Upper lobe of left lung (tissue), 6 donors: ENCODE measurements around the gene PTPRO. TPM values are rescaled to one million over a fixed set of nuclear protein-coding genes. Genes with fewer than 3 reads are reported as not detected.

Experiments
- ATAC-seq, 2 donors: fragments of 200-7000 bp; cut with Tn5 transposase; one replicate each; pipeline ENCODE4 v1.9.1; 2022; ENCODE audit warnings: mild to moderate bottlenecking in 2 of 2, moderate library complexity in 2 of 2; ENCODE audit not compliant: low FRiP score in 2 of 2
- DNase-seq, 2 donors: peaks; one replicate each; pipeline ENCODE4 v3.0.0-alpha.2; 2019 to 2020
- H3K27ac ChIP-seq, 4 donors: fragments of 200-600 bp; sonication (generic); one replicate each; pipeline ENCODE4 v1.5.1; 2016 to 2019
- H3K27me3 ChIP-seq, 4 donors: fragments of 200-600 bp; sonication (generic); one replicate each; pipeline ENCODE4 v1.5.1; 2017 to 2019
- H3K36me3 ChIP-seq, 4 donors: fragments of 200-600 bp; sonication (generic); one replicate each; pipeline ENCODE4 v1.5.1; 2016 to 2019
- H3K4me1 ChIP-seq, 4 donors: fragments of 200-600 bp; sonication (generic); one replicate each; pipeline ENCODE4 v1.5.1; 2018 to 2019
- H3K4me3 ChIP-seq, 4 donors: fragments of 200-600 bp; sonication (generic); one replicate each; pipeline ENCODE4 v1.5.1; 2017 to 2019; ENCODE audit warnings: mild to moderate bottlenecking in 2 of 4, moderate library complexity in 1 of 4
- H3K9me3 ChIP-seq, 4 donors: fragments of 200-600 bp; sonication (generic); one replicate each; pipeline ENCODE4 v1.5.1; 2018 to 2019
- CTCF ChIP-seq, 6 experiments: fragments of 450-650 bp in 4 of 6; fragments of 200-600 bp in 2 of 6; sonication (generic) in 2 of 6; IDR thresholded peaks; one replicate each; pipeline ENCODE4 v1.5.1; 2016 to 2019; ENCODE audit warnings: antibody characterized with exemption in 6 of 6
- EP300 ChIP-seq, 4 donors: sonication (generic); formaldehyde crosslinking; IDR thresholded peaks; one replicate each; pipeline ENCODE4 v1.5.1; 2017; ENCODE audit warnings: antibody characterized with exemption in 4 of 4, control low read depth in 2 of 4
- POLR2A ChIP-seq, 4 donors: fragments of 450-650 bp; IDR thresholded peaks; one replicate each; pipeline ENCODE4 v1.5.1; 2016 to 2017; ENCODE audit warnings: antibody characterized with exemption in 4 of 4, mild to moderate bottlenecking in 2 of 4
- POLR2AphosphoS5 ChIP-seq, 2 donors: sonication (generic); formaldehyde crosslinking; IDR thresholded peaks; one replicate each; pipeline ENCODE4 v1.5.1; 2017; ENCODE audit warnings: antibody characterized with exemption in 2 of 2
- WGBS, 2 donors: methylation state at CpG; one replicate each; pipeline ENCODE4 v1.1.5; 2017 to 2018; 5-methylcytosine and 5-hydroxymethylcytosine counted together
- total RNA-seq, 6 donors: library from RNA; depleted of rRNA in 4 of 6; stranded (reverse); fragments of >200 nt in 4 of 6; gene quantifications; one replicate each; pipeline versions ENCODE4 v1.1.0 to v1.2.1, GENCODE V29; 2016 to 2021
- donor health status: DM: no; HTN: no; CAD: no; lungs with moderate emphysema.
- donor health status: DM: no; HTN: yes; CAD: no; lungs with severe emphysema.

The PTPRO gene
- total RNA-seq, 6 donors from 2014 or later, result 3.6 to 19.0 (median 8.4) TPM

GRCh38 chr12:15575671-15576541 is 253.6 kb downstream of the PTPRO start:
- no peak for ATAC-seq
- 58 to 64% methylated on average over 3 of the region's 3 CpGs for WGBS, 2 donors
- H3K36me3 ChIP-seq, result no peaks in the 10 kb centered on the region
- peaks cover 0 to 3% (median under 1%) of the 10 kb centered on the region in 4 donors for H3K4me1 ChIP-seq
- no peak for TF ChIP-seq EP300 (IDR thresholded peaks at IDR 0.05)
- TF ChIP-seq CTCF (IDR thresholded peaks at IDR 0.05), result no peak
- no peak for TF ChIP-seq POLR2AphosphoS5 (IDR thresholded peaks at IDR 0.05)
- no peak for TF ChIP-seq POLR2A (IDR thresholded peaks at IDR 0.05)
- H3K27me3 ChIP-seq, result no peaks in the 10 kb centered on the region
- H3K9me3 ChIP-seq, result no peaks in the 10 kb centered on the region
- H3K27ac ChIP-seq, result no peak overlapping the region
- DNase-seq, result no peak
- H3K4me3 ChIP-seq, result no peak overlapping the region

- no peak overlapping the region for H3K27ac ChIP-seq
- ATAC-seq (no peak), DNase-seq (no peak)
- TF ChIP-seq EP300 (IDR thresholded peaks at IDR 0.05) (no peak), POLR2A (IDR thresholded peaks at IDR 0.05) (no peak), POLR2AphosphoS5 (IDR thresholded peaks at IDR 0.05) (no peak), CTCF (IDR thresholded peaks at IDR 0.05) (no peak)
- no peaks in the 10 kb centered on the region for H3K36me3 ChIP-seq
- no peaks in the 10 kb centered on the region for H3K9me3 ChIP-seq
- no peak overlapping the region for H3K4me3 ChIP-seq
- 81 to 88% methylated on average over 1 of the region's 1 CpG for WGBS, 2 donors
- H3K27me3 ChIP-seq, result no peaks in the 10 kb centered on the region
- peaks cover 0 to 3% (median 0%) of the 10 kb centered on the region in 4 donors for H3K4me1 ChIP-seq
Measured at GRCh38 chr12:15580431-15580830, 258.1 kb downstream of the PTPRO start.

GRCh38 chr12:15581006-15581405 is 258.7 kb downstream of the PTPRO start:
- H3K36me3 ChIP-seq, result no peaks in the 10 kb centered on the region
- DNase-seq (no peak), ATAC-seq (no peak)
- H3K9me3 ChIP-seq, result no peaks in the 10 kb centered on the region
- WGBS, 2 donors, result 62 to 65% methylated on average over 6 of the region's 6 CpGs
- TF ChIP-seq CTCF (IDR thresholded peaks at IDR 0.05) (no peak), POLR2A (IDR thresholded peaks at IDR 0.05) (no peak), POLR2AphosphoS5 (IDR thresholded peaks at IDR 0.05) (no peak), EP300 (IDR thresholded peaks at IDR 0.05) (no peak)
- no peak overlapping the region for H3K4me3 ChIP-seq
- H3K27ac ChIP-seq, result no peak overlapping the region
- no peaks in the 10 kb centered on the region for H3K27me3 ChIP-seq
- H3K4me1 ChIP-seq, result peaks cover 0 to 3% (median 0%) of the 10 kb centered on the region in 4 donors

GRCh38 chr12:15583804-15584203 is 261.5 kb downstream of the PTPRO start:
- H3K4me3 ChIP-seq, result no peak overlapping the region
- H3K27me3 ChIP-seq, result no peaks in the 10 kb centered on the region
- ATAC-seq (no peak), DNase-seq (no peak)
- no peaks in the 10 kb centered on the region for H3K36me3 ChIP-seq
- no peaks in the 10 kb centered on the region for H3K4me1 ChIP-seq
- H3K27ac ChIP-seq, result no peak overlapping the region
- 80 to 84% methylated on average over 7 of the region's 7 CpGs for WGBS, 2 donors
- TF ChIP-seq EP300 (IDR thresholded peaks at IDR 0.05), result no peak
- H3K9me3 ChIP-seq, result no peaks in the 10 kb centered on the region

- DNase-seq (no peak), ATAC-seq (peak; percentile 26 to 66)
- Histone ChIP-seq H3K27me3 (no peaks in the 10 kb centered on the region), H3K27ac (no peak overlapping the region), H3K4me3 (no peak overlapping the region), H3K9me3 (no peaks in the 10 kb centered on the region), H3K4me1 (no peaks in the 10 kb centered on the region), H3K36me3 (no peaks in the 10 kb centered on the region)
- TF ChIP-seq POLR2A (IDR thresholded peaks at IDR 0.05), result no peak
- peak; percentile 26 to 62 (median 53) for TF ChIP-seq CTCF (IDR thresholded peaks at IDR 0.05)
- 33 to 39% methylated on average over 3 of the region's 3 CpGs for WGBS, 2 donors
Measured at GRCh38 chr12:15584366-15585041, 262.2 kb downstream of the PTPRO start.
